K562 (cell line): ENCODE results near the gene UPK2. TPM values are rescaled to one million over a fixed set of nuclear protein-coding genes. Genes with fewer than 3 reads are reported as not detected.
A peak's percentile ranks its signal among the peaks of the same experiment; 100 is the strongest.

ENCODE experiments used
- CREBBP ChIP-seq: IDR thresholded peaks from one replicate; pipeline ENCODE4 v1.6.1; 2012; ENCODE audit warnings: low read depth, mild to moderate bottlenecking, control low read depth, inconsistent platforms, low read length
- HINFP ChIP-seq: fragments of 450-650 bp; conservative IDR thresholded peaks from 2 replicates; pipeline ENCODE4 v1.6.1; 2016; ENCODE audit warnings: missing genetic modification characterization, low read depth, mild to moderate bottlenecking, control low read depth, missing compliant biosample characterization
- HIVEP1 ChIP-seq: fragments of 250-450 bp; sonication (Bioruptor Pico); IDR thresholded peaks from 2 replicates; pipeline ENCODE4 v1.4.0; 2020; ENCODE audit warnings: mild to moderate bottlenecking
- HNRNPUL1 ChIP-seq: fragments of 200-400 bp; formaldehyde crosslinking; IDR thresholded peaks from 2 replicates; pipeline ENCODE4 v1.6.1; 2017; ENCODE audit warnings: low read length
- KLF13 ChIP-seq: fragments of 450-650 bp; IDR thresholded peaks from 2 replicates; pipeline ENCODE4 v1.6.1; 2016; ENCODE audit warnings: missing genetic modification characterization, low read depth, mild to moderate bottlenecking, missing compliant biosample characterization, moderate library complexity, borderline replicate concordance
- MEIS2 ChIP-seq: fragments of 450-650 bp; IDR thresholded peaks from 2 replicates; pipeline ENCODE4 v1.6.1; 2014; ENCODE audit warnings: mild to moderate bottlenecking; ENCODE audit not compliant: partially characterized antibody
- PPARD ChIP-seq: fragments of 250-450 bp; sonication (Bioruptor Pico); IDR thresholded peaks from 2 replicates; pipeline ENCODE4 v1.8.0; 2022; ENCODE audit warnings: inconsistent platforms, mild to moderate bottlenecking, moderate library complexity
- RBM14 ChIP-seq: fragments of 200-400 bp; formaldehyde crosslinking; IDR thresholded peaks from 2 replicates; pipeline ENCODE4 v1.6.1; 2018; ENCODE audit warnings: low read depth, mild to moderate bottlenecking, low read length, moderate library complexity, borderline replicate concordance; ENCODE audit not compliant: insufficient read depth
- RUNX1 ChIP-seq: sonication (generic); IDR thresholded peaks from 2 replicates; pipeline ENCODE4 v1.6.1; 2016; ENCODE audit warnings: antibody characterized with exemption, low read depth
- SPI1 ChIP-seq: IDR thresholded peaks from 2 replicates; pipeline ENCODE4 v1.6.1; 2011; ENCODE audit warnings: low read depth, low read length, control low read depth, borderline replicate concordance
- ZBTB34 ChIP-seq: fragments of 250-450 bp; sonication (Bioruptor Pico); IDR thresholded peaks from 2 replicates; pipeline ENCODE4 v1.8.0; 2021; ENCODE audit warnings: mild to moderate bottlenecking, moderate library complexity
- ZNF239 ChIP-seq: fragments of 250-450 bp; sonication (Bioruptor Pico); IDR thresholded peaks from 2 replicates; pipeline ENCODE4 v1.4.0; 2020; ENCODE audit warnings: mild to moderate bottlenecking
- ZNF316 ChIP-seq: fragments of 450-650 bp; IDR thresholded peaks from 2 replicates; pipeline ENCODE4 v1.6.1; 2016
- ZNF354B ChIP-seq: fragments of 250-450 bp; sonication (Bioruptor Pico); IDR thresholded peaks from 2 replicates; pipeline ENCODE4 v1.4.0; 2020
- ZNF551 ChIP-seq: fragments of 250-450 bp; sonication (Bioruptor Pico); IDR thresholded peaks from 2 replicates; pipeline ENCODE4 v1.5.0; 2021; ENCODE audit warnings: mild to moderate bottlenecking, moderate library complexity
- ZNF583 ChIP-seq: fragments of 250-450 bp; sonication (Bioruptor Pico); IDR thresholded peaks from 2 replicates; pipeline ENCODE4 v1.4.0; 2020
- ZNF766 ChIP-seq: fragments of 200-800 bp; sonication (Bioruptor generic); conservative IDR thresholded peaks from 2 replicates; pipeline ENCODE4 v1.6.1; 2016; ENCODE audit warnings: missing genetic modification characterization, missing compliant biosample characterization
- polyA plus RNA-seq, 8 experiments: library from polyadenylated mRNA; depleted of rRNA in 4 of 8; stranded (reverse) in 5 of 8; unstranded in 3 of 8; fragments of >200 nt; fragmentation: Nextera tagmentation in 2 of 8; fragmentation: Illumina TruSeq in 1 of 8; extraction: Ambion mirVana in 2 of 8; extraction: Trizol in 1 of 8; gene quantifications; 2 replicates each; pipeline versions ENCODE4 v1.2.1 to v1.2.3, GENCODE V29; 2011 to 2014; ENCODE audit warnings: inconsistent platforms in 1 of 8, missing spikeins in 1 of 8
- total RNA-seq, 7 experiments: library from RNA; depleted of rRNA in 6 of 7; stranded (reverse); fragments of >200 nt in 6 of 7; fragmentation: Illumina TruSeq in 2 of 7; extraction: Trizol in 2 of 7; gene quantifications; 2 replicates each; pipeline versions ENCODE4 v1.2.1 to v1.2.3, GENCODE V29; 2011 to 2021; ENCODE audit warnings: low replicate concordance in 1 of 7
- TF ChIP-seq, protein P1 (sequence below), 2 experiments: fragments of 450-650 bp; formaldehyde crosslinking in 1 of 2; IDR thresholded peaks; 2 replicates each; pipeline versions ENCODE4 v1.4.0 to v1.6.1; 2014 to 2020; ENCODE audit warnings: mild to moderate bottlenecking in 2 of 2, borderline replicate concordance in 1 of 2, low read depth in 1 of 2

The UPK2 gene
- total and polyA plus RNA-seq, 9 of the 15 experiments (the other 6 are each of a cell fraction or from before 2014, with no cell fraction given), result not detected

GRCh38 chr11:118980191-118980881, 24.2 kb downstream of the UPK2 start (continued):
- TF ChIP-seq, protein P1, sequence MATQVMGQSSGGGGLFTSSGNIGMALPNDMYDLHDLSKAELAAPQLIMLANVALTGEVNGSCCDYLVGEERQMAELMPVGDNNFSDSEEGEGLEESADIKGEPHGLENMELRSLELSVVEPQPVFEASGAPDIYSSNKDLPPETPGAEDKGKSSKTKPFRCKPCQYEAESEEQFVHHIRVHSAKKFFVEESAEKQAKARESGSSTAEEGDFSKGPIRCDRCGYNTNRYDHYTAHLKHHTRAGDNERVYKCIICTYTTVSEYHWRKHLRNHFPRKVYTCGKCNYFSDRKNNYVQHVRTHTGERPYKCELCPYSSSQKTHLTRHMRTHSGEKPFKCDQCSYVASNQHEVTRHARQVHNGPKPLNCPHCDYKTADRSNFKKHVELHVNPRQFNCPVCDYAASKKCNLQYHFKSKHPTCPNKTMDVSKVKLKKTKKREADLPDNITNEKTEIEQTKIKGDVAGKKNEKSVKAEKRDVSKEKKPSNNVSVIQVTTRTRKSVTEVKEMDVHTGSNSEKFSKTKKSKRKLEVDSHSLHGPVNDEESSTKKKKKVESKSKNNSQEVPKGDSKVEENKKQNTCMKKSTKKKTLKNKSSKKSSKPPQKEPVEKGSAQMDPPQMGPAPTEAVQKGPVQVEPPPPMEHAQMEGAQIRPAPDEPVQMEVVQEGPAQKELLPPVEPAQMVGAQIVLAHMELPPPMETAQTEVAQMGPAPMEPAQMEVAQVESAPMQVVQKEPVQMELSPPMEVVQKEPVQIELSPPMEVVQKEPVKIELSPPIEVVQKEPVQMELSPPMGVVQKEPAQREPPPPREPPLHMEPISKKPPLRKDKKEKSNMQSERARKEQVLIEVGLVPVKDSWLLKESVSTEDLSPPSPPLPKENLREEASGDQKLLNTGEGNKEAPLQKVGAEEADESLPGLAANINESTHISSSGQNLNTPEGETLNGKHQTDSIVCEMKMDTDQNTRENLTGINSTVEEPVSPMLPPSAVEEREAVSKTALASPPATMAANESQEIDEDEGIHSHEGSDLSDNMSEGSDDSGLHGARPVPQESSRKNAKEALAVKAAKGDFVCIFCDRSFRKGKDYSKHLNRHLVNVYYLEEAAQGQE (IDR thresholded peaks at IDR 0.05; ENCODE audit: borderline replicate concordance), result peak; percentile 32
- TF ChIP-seq, protein P1 (CRISPR knock-in tag; IDR thresholded peaks at IDR 0.05; ENCODE audit: low read depth), result no peak
- TF ChIP-seq ZNF551 (CRISPR knock-in tag) (no peak), ZNF583 (peak; percentile 20; the same call in 1 of the 2 replicates), SPI1 (peak; percentile 100), ZNF316 (peak; percentile 82), ZNF766 (CRISPR knock-in tag) (no peak), PPARD (CRISPR knock-in tag) (no peak), ZNF239 (CRISPR knock-in tag) (no peak), RBM14 (no peak), MEIS2 (peak; percentile 95), KLF13 (tag) (peak; percentile 48; the same call in 1 of the 2 replicates), RUNX1 (no peak), CREBBP (no peak), HNRNPUL1 (no peak), ZNF354B (CRISPR knock-in tag) (no peak), ZBTB34 (CRISPR knock-in tag) (no peak), HINFP (tag) (no peak), HIVEP1 (CRISPR knock-in tag) (no peak)
